ENCODE measurements around the gene LSAMP. TPM values are rescaled to one million over a fixed set of nuclear protein-coding genes. Genes with fewer than 3 reads are reported as not detected.
"Not testable (repeated sequence)": the region's sequence is repeated elsewhere in the genome, so short reads cannot be mapped to it uniquely, and the experiment has no call there.

Gene LSAMP
- total RNA-seq, 1 experiment from 2014 or later, result 0.15 TPM

- ATAC-seq (peak; percentile 43), DNase-seq (peak; percentile 16)
- Histone ChIP-seq H3K9me3 (ENCODE audit: low read length) (no peaks in the 10 kb centered on the region), H3F3A (ENCODE audit: low read length, unreplicated experiment) (no peaks in the 10 kb centered on the region), H3K79me2 (ENCODE audit: low read length) (no peaks in the 10 kb centered on the region), H3K4me3 (ENCODE audit: low read length) (no peak overlapping the region), H3K27me3 (ENCODE audit: low read length) (peaks cover 7% of the 10 kb centered on the region; the same call in 1 of the 2 replicates), H3K4me1 (ENCODE audit: insufficient read depth, low read length) (no peaks in the 10 kb centered on the region), H3K9me2 (replicated peaks; ENCODE audit: low read length) (no peaks in the 10 kb centered on the region), H2AFZ (ENCODE audit: low read length) (no peak overlapping the region), H4K20me1 (ENCODE audit: low read length) (no peaks in the 10 kb centered on the region), H3K4me2 (ENCODE audit: low read length) (no peak overlapping the region), H3K9ac (ENCODE audit: low read length) (no peak overlapping the region), H3K36me3 (ENCODE audit: low read depth, low read length) (no peaks in the 10 kb centered on the region), H3K27ac (ENCODE audit: low read length) (no peak overlapping the region)
- TF ChIP-seq EZH2phosphoT487 (IDR thresholded peaks at IDR 0.05; ENCODE audit: borderline replicate concordance, low read length) (no peak), EZH2 (IDR thresholded peaks at IDR 0.05; ENCODE audit: low read length, unreplicated experiment) (no peak), CTCF (conservative IDR thresholded peaks at IDR 0.05; ENCODE audit: low read depth, low read length) (no peak)
- intact Hi-C loops (cut with micrococcal nuclease), result no loop called here
- ChIA-PET POLR2A (ENCODE audit: unreplicated experiment) (no interaction called here), CTCF (no interaction called here)
- BruUV-seq (replicated peaks), result no TSS peak
These were observed 687.1 kb downstream of the LSAMP start for GRCh38 chr3:115758076-115758763.

- H3K27me3 ChIP-seq (ENCODE audit: low read length), result peaks cover 21% of the 10 kb centered on the region
- H3K9me3 ChIP-seq (ENCODE audit: low read length); H3K9ac ChIP-seq (ENCODE audit: low read length); intact Hi-C loops (cut with micrococcal nuclease); BruUV-seq (replicated peaks); H3K4me1 ChIP-seq (ENCODE audit: insufficient read depth, low read length); H3K9me2 ChIP-seq (replicated peaks; ENCODE audit: low read length); H3K36me3 ChIP-seq (ENCODE audit: low read depth, low read length); H3F3A ChIP-seq (ENCODE audit: low read length, unreplicated experiment); H2AFZ ChIP-seq (ENCODE audit: low read length); CTCF ChIA-PET; H4K20me1 ChIP-seq (ENCODE audit: low read length); POLR2A ChIA-PET (ENCODE audit: unreplicated experiment); DNase-seq; H3K4me3 ChIP-seq (ENCODE audit: low read length); H3K79me2 ChIP-seq (ENCODE audit: low read length); H3K4me2 ChIP-seq (ENCODE audit: low read length); ATAC-seq; H3K27ac ChIP-seq (ENCODE audit: low read length): not testable (repeated sequence)
These were observed 692.3 kb downstream of the LSAMP start for GRCh38 chr3:115752978-115753377.

Measured in PC-3 (cell line).